OCI-LY7 (cell line): Measurements from ENCODE around the gene RETREG1.

Source experiments
- EZH2phosphoT487 ChIP-seq: fragments of 200-600 bp; sonication (generic); IDR thresholded peaks from 2 replicates; pipeline ENCODE4 v1.6.1; 2018; ENCODE audit warnings: low read depth, borderline replicate concordance, mild to moderate bottlenecking, mixed run types, antibody characterized with exemption, low read length, moderate library complexity, mixed read lengths
- TF ChIP-seq, protein P1 (sequence below): fragments of 200-600 bp; sonication (generic); conservative IDR thresholded peaks from 2 replicates; pipeline ENCODE4 v1.5.1; 2014; ENCODE audit warnings: mild to moderate bottlenecking, antibody characterized with exemption, low read length, moderate library complexity, mixed read lengths

DNA sequence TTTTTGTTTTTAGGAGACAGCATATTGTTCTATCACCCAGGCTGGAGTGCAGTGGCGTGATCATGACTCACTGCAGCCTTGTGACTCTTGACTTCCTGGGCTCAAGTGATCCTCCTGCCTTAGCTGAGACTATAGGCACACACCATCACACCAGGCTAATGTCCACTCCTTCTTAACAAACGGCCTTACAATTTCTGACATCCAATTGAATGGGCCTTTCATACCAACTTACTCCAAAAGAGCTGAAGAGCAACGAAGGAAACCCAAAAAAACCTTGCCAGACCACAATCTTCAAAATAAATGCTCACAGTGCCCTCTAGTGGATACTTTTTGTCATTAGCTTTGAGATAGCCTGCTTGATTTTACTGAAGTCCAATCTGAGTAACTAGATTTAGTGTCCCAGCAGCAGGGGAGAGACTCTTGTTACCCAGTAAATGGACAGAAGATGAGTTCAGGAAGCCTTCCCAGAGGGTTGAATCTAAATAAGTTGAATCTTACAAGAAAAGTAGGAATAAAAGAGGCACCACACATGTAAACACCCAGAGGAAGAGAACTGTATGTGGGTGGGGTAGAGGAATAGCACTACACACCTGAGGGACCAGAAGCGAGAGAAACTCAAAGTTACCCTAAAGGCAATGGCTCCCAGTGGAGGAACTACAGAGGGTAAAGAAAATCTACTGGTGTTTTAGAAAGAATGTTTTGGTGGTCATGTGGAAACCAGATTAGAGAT lies 160.5 kb downstream of the RETREG1 start:
- TF ChIP-seq, protein P1, sequence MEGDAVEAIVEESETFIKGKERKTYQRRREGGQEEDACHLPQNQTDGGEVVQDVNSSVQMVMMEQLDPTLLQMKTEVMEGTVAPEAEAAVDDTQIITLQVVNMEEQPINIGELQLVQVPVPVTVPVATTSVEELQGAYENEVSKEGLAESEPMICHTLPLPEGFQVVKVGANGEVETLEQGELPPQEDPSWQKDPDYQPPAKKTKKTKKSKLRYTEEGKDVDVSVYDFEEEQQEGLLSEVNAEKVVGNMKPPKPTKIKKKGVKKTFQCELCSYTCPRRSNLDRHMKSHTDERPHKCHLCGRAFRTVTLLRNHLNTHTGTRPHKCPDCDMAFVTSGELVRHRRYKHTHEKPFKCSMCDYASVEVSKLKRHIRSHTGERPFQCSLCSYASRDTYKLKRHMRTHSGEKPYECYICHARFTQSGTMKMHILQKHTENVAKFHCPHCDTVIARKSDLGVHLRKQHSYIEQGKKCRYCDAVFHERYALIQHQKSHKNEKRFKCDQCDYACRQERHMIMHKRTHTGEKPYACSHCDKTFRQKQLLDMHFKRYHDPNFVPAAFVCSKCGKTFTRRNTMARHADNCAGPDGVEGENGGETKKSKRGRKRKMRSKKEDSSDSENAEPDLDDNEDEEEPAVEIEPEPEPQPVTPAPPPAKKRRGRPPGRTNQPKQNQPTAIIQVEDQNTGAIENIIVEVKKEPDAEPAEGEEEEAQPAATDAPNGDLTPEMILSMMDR, result peak; percentile 90
- no peak for TF ChIP-seq EZH2phosphoT487
